GM20000 (cell line): ENCODE data around the gene ANKUB1.

Experiments used
- DNase-seq: peaks from one replicate; pipeline ENCODE4 v3.0.0; 2012; ENCODE audit warnings: low spot score
- TF ChIP-seq, protein P1 (sequence below): IDR thresholded peaks from 2 replicates; pipeline ENCODE4 v1.5.1; 2012; ENCODE audit warnings: mild to moderate bottlenecking, control low read depth; ENCODE audit errors: extremely low read depth, missing control alignments

ANKUB1 gene

DNA sequence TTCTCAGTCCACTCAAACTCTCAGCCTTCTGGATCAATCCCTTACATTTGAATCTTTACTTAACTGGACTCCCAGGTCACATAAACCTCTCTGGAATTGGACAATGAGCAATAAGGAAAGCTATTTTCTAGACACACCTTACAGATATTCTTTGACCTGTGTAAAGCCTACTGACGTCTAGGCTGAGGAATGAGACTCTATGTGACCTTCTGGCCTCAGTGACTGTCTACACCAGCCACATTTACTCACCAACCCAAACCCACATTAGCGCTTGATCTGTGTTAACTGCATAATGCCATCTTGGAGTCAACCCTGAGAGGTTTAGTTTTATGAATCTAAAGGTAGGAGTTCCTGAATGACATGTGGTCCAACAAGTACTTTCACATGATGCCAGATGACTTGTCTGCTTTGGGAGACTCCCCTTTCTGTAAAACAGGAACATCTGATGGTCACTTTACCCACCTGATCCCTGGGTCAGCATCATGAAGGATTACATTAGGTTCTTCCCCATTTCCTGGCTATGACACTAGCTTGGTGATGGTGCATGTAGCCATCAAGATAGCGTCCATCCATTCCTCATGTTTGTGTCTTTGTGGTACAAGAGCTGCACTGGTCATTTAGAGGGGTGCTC is 28.7 kb downstream of the ANKUB1 start:
- DNase-seq, result no peak
- TF ChIP-seq, protein P1, sequence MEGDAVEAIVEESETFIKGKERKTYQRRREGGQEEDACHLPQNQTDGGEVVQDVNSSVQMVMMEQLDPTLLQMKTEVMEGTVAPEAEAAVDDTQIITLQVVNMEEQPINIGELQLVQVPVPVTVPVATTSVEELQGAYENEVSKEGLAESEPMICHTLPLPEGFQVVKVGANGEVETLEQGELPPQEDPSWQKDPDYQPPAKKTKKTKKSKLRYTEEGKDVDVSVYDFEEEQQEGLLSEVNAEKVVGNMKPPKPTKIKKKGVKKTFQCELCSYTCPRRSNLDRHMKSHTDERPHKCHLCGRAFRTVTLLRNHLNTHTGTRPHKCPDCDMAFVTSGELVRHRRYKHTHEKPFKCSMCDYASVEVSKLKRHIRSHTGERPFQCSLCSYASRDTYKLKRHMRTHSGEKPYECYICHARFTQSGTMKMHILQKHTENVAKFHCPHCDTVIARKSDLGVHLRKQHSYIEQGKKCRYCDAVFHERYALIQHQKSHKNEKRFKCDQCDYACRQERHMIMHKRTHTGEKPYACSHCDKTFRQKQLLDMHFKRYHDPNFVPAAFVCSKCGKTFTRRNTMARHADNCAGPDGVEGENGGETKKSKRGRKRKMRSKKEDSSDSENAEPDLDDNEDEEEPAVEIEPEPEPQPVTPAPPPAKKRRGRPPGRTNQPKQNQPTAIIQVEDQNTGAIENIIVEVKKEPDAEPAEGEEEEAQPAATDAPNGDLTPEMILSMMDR, result no peak

DNA sequence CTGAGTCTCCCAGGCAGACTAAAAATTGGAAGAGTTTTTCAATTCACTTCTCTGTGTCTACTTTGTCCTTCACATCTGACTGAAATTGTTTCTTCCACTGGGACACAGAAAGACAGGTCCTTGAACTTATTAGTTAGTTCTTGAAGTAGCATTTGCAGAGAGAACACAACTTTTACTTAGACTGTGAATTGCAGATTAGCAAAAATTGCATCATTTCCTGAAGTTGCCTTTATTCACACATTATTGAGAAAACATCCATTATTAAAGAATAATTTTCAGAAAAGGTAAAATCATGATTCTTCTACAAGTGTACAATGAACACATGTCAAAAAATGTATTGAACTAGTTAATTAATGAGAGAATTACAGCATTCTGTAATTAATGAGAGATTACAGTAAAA is 38.6 kb downstream of the ANKUB1 start:
- no peak for DNase-seq

DNA sequence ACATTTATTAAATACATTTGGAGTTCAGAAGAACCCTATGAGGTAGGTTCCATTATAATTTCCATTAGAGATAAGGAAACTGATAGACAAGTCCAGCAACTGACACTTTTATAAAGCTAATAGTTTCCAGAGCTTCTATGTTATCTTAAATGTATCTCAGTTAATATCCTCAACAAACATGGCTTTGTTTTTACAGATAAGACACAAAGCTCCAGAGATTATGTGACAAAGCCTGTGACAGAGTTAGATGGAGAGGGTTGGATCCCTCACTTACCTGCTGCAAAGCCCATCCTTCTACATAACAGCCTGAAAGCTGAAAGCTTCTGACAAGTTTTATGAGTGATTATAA is 39.6 kb downstream of the ANKUB1 start:
- peak; percentile 5 for DNase-seq
- TF ChIP-seq, protein P1, result no peak

More for the DNA sequence above, 38.6 kb downstream of the ANKUB1 start:
- TF ChIP-seq, protein P1, result no peak

DNA sequence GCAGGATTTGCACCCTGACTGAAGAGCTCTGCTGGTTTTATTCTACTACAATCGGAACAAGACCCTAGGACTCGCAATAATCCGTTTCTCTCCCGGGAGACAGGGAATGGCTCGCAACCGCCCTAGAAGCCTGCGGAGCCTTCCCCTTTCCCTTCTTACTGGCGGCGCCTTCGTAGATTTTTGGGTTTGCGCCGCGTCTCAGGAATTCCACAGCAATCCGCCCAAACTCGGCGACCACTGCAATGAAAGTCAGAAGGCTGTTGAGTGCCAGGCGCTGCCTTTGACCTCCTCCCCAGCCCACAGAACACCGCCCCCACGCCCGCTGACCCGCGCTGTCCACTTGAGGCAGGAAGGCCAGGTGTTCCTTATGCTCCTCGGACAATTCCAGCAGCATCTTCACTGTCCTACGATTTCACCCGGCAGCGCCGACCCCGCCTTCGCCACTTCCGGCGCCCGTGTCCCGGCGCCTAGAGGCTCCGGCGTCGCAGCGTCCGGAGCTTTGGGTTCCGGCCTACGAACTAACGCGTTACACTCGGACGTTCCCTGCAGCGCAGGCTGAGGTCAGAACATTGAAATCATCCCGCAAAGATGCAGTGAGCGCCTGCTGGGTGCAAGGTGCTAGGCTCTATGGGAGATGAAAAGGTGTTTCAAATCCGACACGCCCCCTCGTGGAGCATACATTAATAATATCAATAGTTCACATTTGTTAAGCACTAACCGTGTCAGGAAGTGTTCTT is 40.1 kb downstream of the ANKUB1 start, which contains the start of gene COMMD2:
Gene COMMD2, minus strand, starts transcription at position 439 of the 737 bp plus-strand sequence. Its CDS starts 45 bp downstream, at position 394.
- TF ChIP-seq, protein P1, result peak; percentile 20
- DNase-seq, result peak; percentile 81

DNA sequence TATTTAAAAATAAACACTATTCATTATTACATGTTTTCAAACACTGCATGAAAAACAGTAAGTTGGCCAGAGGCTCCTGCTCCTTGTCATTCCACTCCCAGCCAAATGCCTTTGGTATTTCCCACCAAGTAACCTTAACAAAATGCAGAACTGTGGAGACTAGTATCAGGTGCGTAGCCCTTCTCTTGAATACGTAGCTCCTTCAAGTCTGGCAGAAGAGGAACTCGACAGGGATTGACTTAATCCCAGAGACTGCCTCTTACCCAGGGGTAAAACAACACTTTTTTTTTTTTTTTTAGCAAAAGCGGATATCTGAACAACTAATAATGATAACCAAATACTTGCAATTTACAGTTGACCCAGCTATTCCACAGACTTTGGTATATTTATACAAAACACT is 40.8 kb downstream of the ANKUB1 start:
- no peak for DNase-seq
- TF ChIP-seq, protein P1, result no peak

DNA sequence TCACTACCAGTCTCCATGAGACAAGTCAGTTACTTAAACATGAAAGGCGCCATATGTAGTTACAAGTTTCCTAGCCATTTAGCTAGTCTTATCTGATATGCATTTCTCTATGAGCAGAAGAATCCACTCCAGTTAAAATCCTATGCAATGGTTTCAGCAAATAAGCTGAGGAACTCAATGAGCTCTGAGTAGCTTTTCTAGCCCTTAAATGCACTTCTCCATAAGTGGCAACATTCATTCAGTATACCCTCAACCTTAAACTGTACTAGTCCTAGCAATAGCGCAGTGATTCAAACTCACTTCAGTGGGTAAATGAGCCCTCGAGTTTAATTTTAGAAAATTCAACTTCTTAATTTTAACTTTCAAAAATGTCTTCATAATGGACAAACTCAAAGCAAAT is 47.7 kb downstream of the ANKUB1 start:
- no peak for DNase-seq

DNA sequence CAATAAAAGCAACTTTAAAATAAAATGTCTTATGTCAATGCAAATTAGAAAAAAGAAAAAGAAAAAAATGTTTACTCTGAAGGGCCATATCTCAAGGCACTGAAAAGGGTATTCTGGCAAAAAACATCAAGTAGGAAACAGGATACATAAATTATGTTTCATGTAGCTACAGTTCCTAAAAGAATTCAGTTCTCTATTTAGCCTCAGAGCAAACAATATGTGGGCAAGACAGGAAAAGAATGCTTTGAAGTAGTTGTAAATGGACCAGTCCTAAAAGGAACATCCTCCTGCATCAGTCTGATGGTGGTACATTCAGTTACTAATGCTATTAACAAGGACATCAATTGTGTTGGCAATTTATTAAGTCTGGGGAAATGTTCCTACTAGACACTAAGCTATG is 48.2 kb downstream of the ANKUB1 start:
- no peak for DNase-seq
- TF ChIP-seq, protein P1, result no peak

More for the DNA sequence above, 47.7 kb downstream of the ANKUB1 start:
- TF ChIP-seq, protein P1, result no peak
